HepG2 (cell line): ENCODE data around the gene BCAN. TPM values are rescaled to one million over a fixed set of nuclear protein-coding genes. Genes with fewer than 3 reads are reported as not detected.

Experiments
- BCL3 ChIP-seq: sonication (generic); formaldehyde crosslinking; IDR thresholded peaks from 2 replicates; pipeline ENCODE4 v1.5.1; 2020; ENCODE audit warnings: mild to moderate bottlenecking, missing genetic modification reagents, moderate library complexity
- BHLHE40 ChIP-seq: IDR thresholded peaks from 2 replicates; pipeline ENCODE4 v1.6.1; 2011; ENCODE audit warnings: low read length, improper control_type of control experiment
- CEBPG ChIP-seq: IDR thresholded peaks from 2 replicates; pipeline ENCODE4 v1.6.1; 2016
- ELF3 ChIP-seq: IDR thresholded peaks from 2 replicates; pipeline ENCODE4 v1.6.1; 2016; ENCODE audit warnings: missing genetic modification reagents, missing compliant biosample characterization
- PREB ChIP-seq: sonication (generic); formaldehyde crosslinking; IDR thresholded peaks from 2 replicates; pipeline ENCODE4 v1.4.0; 2020; ENCODE audit warnings: missing genetic modification reagents
- SNAPC2 ChIP-seq: sonication (generic); formaldehyde crosslinking; IDR thresholded peaks from 2 replicates; pipeline ENCODE4 v1.8.1; 2022; ENCODE audit warnings: mild to moderate bottlenecking, missing genetic modification reagents
- ZNF136 ChIP-seq: sonication (generic); formaldehyde crosslinking; IDR thresholded peaks from 2 replicates; pipeline ENCODE4 v1.8.1; 2022; ENCODE audit warnings: low read depth, mild to moderate bottlenecking, moderate library complexity, missing genetic modification reagents
- ZNF17 ChIP-seq: sonication (generic); formaldehyde crosslinking; IDR thresholded peaks from 2 replicates; pipeline ENCODE4 v1.5.0; 2020; ENCODE audit warnings: mild to moderate bottlenecking, missing genetic modification reagents
- ZNF251 ChIP-seq: sonication (generic); formaldehyde crosslinking; IDR thresholded peaks from 2 replicates; pipeline ENCODE4 v1.9.0; 2021; ENCODE audit warnings: mild to moderate bottlenecking, missing genetic modification reagents
- ZNF512 ChIP-seq: sonication (generic); formaldehyde crosslinking; IDR thresholded peaks from 2 replicates; pipeline ENCODE4 v1.4.0; 2020; ENCODE audit warnings: mild to moderate bottlenecking, missing genetic modification reagents
- ZNF652 ChIP-seq: IDR thresholded peaks from 2 replicates; pipeline ENCODE4 v1.6.1; 2016; ENCODE audit warnings: low read depth, borderline replicate concordance
- polyA plus RNA-seq, 8 experiments: library from polyadenylated mRNA; depleted of rRNA in 3 of 8; stranded (reverse) in 7 of 8; unstranded in 1 of 8; fragments of >200 nt; fragmentation: Illumina TruSeq in 4 of 8; extraction: Trizol in 4 of 8; gene quantifications; 2 replicates each; pipeline versions ENCODE4 v1.2.1 to v1.2.3, GENCODE V29; 2011 to 2016; ENCODE audit warnings: low read depth in 4 of 8, missing spikeins in 1 of 8, mixed read lengths in 1 of 8; ENCODE audit not compliant: insufficient read depth in 1 of 8
- total RNA-seq, 5 experiments: library from RNA; depleted of rRNA; stranded (reverse); fragments of >200 nt; fragmentation: Illumina TruSeq; extraction: Trizol; gene quantifications; 2 replicates each; pipeline ENCODE4 v1.2.3, GENCODE V29; 2016; ENCODE audit warnings: low read depth in 1 of 5
- TF ChIP-seq, protein P1 (sequence below): sonication (generic); formaldehyde crosslinking; IDR thresholded peaks from 2 replicates; pipeline ENCODE4 v1.9.0; 2021; ENCODE audit warnings: missing genetic modification reagents, borderline replicate concordance
- TF ChIP-seq, protein P2 (sequence below): sonication (generic); formaldehyde crosslinking; IDR thresholded peaks from 2 replicates; pipeline ENCODE4 v1.4.0; 2020; ENCODE audit warnings: missing genetic modification reagents
- TF ChIP-seq, protein P3 (sequence below): IDR thresholded peaks from 2 replicates; pipeline ENCODE4 v1.6.1; 2016; ENCODE audit warnings: missing biosample characterization, missing genetic modification reagents, low read depth
- TF ChIP-seq, protein P4 (sequence below): IDR thresholded peaks from 2 replicates; pipeline ENCODE4 v1.6.1; 2018; ENCODE audit warnings: missing genetic modification reagents, mild to moderate bottlenecking, missing compliant biosample characterization

BCAN gene
- total and polyA plus RNA-seq, 2 of the 13 experiments (the other 11 are each of a cell fraction or from before 2014, with no cell fraction given): not detected

GRCh38 chr1:156659988-156660751 is 18.3 kb downstream of the BCAN start (continued):
- TF ChIP-seq, protein P1, sequence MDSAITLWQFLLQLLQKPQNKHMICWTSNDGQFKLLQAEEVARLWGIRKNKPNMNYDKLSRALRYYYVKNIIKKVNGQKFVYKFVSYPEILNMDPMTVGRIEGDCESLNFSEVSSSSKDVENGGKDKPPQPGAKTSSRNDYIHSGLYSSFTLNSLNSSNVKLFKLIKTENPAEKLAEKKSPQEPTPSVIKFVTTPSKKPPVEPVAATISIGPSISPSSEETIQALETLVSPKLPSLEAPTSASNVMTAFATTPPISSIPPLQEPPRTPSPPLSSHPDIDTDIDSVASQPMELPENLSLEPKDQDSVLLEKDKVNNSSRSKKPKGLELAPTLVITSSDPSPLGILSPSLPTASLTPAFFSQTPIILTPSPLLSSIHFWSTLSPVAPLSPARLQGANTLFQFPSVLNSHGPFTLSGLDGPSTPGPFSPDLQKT: no peak
- TF ChIP-seq CEBPG: no peak
- TF ChIP-seq ZNF136 (CRISPR knock-in tag): peak; percentile 59; the same call in 1 of the 2 replicates
- TF ChIP-seq PREB (CRISPR knock-in tag): no peak
- no peak for TF ChIP-seq ZNF251 (CRISPR knock-in tag)
- TF ChIP-seq, protein P2, sequence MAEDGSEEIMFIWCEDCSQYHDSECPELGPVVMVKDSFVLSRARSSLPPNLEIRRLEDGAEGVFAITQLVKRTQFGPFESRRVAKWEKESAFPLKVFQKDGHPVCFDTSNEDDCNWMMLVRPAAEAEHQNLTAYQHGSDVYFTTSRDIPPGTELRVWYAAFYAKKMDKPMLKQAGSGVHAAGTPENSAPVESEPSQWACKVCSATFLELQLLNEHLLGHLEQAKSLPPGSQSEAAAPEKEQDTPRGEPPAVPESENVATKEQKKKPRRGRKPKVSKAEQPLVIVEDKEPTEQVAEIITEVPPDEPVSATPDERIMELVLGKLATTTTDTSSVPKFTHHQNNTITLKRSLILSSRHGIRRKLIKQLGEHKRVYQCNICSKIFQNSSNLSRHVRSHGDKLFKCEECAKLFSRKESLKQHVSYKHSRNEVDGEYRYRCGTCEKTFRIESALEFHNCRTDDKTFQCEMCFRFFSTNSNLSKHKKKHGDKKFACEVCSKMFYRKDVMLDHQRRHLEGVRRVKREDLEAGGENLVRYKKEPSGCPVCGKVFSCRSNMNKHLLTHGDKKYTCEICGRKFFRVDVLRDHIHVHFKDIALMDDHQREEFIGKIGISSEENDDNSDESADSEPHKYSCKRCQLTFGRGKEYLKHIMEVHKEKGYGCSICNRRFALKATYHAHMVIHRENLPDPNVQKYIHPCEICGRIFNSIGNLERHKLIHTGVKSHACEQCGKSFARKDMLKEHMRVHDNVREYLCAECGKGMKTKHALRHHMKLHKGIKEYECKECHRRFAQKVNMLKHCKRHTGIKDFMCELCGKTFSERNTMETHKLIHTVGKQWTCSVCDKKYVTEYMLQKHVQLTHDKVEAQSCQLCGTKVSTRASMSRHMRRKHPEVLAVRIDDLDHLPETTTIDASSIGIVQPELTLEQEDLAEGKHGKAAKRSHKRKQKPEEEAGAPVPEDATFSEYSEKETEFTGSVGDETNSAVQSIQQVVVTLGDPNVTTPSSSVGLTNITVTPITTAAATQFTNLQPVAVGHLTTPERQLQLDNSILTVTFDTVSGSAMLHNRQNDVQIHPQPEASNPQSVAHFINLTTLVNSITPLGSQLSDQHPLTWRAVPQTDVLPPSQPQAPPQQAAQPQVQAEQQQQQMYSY (CRISPR knock-in tag): no peak
- no peak for TF ChIP-seq SNAPC2 (CRISPR knock-in tag)
- TF ChIP-seq, protein P3, sequence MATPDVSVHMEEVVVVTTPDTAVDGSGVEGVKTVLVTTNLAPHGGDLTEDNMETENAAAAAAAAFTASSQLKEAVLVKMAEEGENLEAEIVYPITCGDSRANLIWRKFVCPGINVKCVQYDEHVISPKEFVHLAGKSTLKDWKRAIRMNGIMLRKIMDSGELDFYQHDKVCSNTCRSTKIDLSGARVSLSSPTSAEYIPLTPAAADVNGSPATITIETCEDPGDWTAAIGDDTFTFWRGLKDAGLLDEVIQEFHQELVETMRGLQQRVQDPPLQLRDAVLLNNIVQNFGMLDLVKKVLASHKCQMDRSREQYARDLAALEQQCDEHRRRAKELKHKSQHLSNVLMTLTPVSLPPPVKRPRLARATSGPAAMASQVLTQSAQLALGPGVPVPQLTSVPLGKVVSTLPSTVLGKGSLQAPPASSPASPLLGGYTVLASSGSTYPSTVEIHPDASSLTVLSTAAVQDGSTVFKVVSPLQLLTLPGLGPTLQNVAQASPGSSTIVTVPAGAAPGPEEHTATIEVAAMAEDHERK (CRISPR knock-in tag): no peak
- TF ChIP-seq ELF3 (CRISPR knock-in tag): peak; percentile 72
- no peak for TF ChIP-seq ZNF512
- TF ChIP-seq ZNF17: no peak
- TF ChIP-seq, protein P4, sequence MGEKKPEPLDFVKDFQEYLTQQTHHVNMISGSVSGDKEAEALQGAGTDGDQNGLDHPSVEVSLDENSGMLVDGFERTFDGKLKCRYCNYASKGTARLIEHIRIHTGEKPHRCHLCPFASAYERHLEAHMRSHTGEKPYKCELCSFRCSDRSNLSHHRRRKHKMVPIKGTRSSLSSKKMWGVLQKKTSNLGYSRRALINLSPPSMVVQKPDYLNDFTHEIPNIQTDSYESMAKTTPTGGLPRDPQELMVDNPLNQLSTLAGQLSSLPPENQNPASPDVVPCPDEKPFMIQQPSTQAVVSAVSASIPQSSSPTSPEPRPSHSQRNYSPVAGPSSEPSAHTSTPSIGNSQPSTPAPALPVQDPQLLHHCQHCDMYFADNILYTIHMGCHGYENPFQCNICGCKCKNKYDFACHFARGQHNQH (CRISPR knock-in tag): no peak
- peak; percentile 92 for TF ChIP-seq BHLHE40
- no peak; the same call in 1 of the 2 replicates for TF ChIP-seq BCL3
- TF ChIP-seq ZNF652 (CRISPR knock-in tag): peak; percentile 83
